LNCAP (cell line): ENCODE data around the gene KCNMA1.

ENCODE experiments used
- CTCF ChIP-seq: fragments of 450-650 bp; IDR thresholded peaks from 2 replicates; pipeline ENCODE4 v1.5.1; 2017; ENCODE audit warnings: mild to moderate bottlenecking

Gene KCNMA1

GRCh38 chr10:77135555-77135954 lies 502.1 kb downstream of the KCNMA1 start:
- TF ChIP-seq CTCF = no peak

GRCh38 chr10:77131214-77131613 lies 506.4 kb downstream of the KCNMA1 start:
- TF ChIP-seq CTCF = no peak

- no peak for TF ChIP-seq CTCF
Observed at GRCh38 chr10:77127243-77127642, 510.4 kb downstream of the KCNMA1 start.

- TF ChIP-seq CTCF = no peak
Observed at GRCh38 chr10:77125231-77125630, 512.4 kb downstream of the KCNMA1 start.

- TF ChIP-seq CTCF = no peak
Observed at GRCh38 chr10:77123330-77123729, 514.3 kb downstream of the KCNMA1 start.

- no peak for TF ChIP-seq CTCF
Observed at GRCh38 chr10:77121829-77122228, 515.8 kb downstream of the KCNMA1 start.

- no peak for TF ChIP-seq CTCF
Observed at GRCh38 chr10:77120666-77121376, 516.8 kb downstream of the KCNMA1 start.

- TF ChIP-seq CTCF = no peak
Observed at GRCh38 chr10:77120012-77120411, 517.6 kb downstream of the KCNMA1 start.
